Smooth muscle cell (in vitro differentiated cells): ENCODE data around the gene KRTAP5-4. TPM values are rescaled to one million over a fixed set of nuclear protein-coding genes. Genes with fewer than 3 reads are reported as not detected.

Experiments used
- DNase-seq: peaks from one replicate; lab custom pipeline; 2025; ENCODE audit not compliant: unreplicated experiment; lab: John Stamatoyannopoulos, UW
- H2AFZ ChIP-seq: fragments of 200-600 bp; sonication (generic); 2 replicates; pipeline ENCODE4 v1.6.0; 2016; ENCODE audit warnings: antibody characterized with exemption, low read depth, mild to moderate bottlenecking
- H3F3A ChIP-seq: fragments of 200-600 bp; sonication (generic); 2 replicates; pipeline ENCODE4 v1.6.0; 2017; ENCODE audit warnings: antibody characterized with exemption, low read depth
- H3K27ac ChIP-seq: fragments of 200-600 bp; sonication (generic); 2 replicates; pipeline ENCODE4 v1.5.1; 2016; ENCODE audit warnings: low read depth, mild to moderate bottlenecking
- H3K27me3 ChIP-seq: fragments of 200-600 bp; sonication (generic); 2 replicates; pipeline ENCODE4 v1.6.1; 2016; ENCODE audit warnings: low read depth, mild to moderate bottlenecking
- H3K36me3 ChIP-seq: fragments of 200-600 bp; sonication (generic); 2 replicates; pipeline ENCODE4 v1.5.1; 2016; ENCODE audit warnings: low read depth
- H3K4me1 ChIP-seq: fragments of 200-600 bp; sonication (generic); 2 replicates; pipeline ENCODE4 v1.5.1; 2016; ENCODE audit warnings: low read depth
- H3K4me2 ChIP-seq: fragments of 200-600 bp; sonication (generic); 2 replicates; pipeline ENCODE4 v1.6.0; 2016; ENCODE audit warnings: mild to moderate bottlenecking
- H3K4me3 ChIP-seq: fragments of 200-600 bp; sonication (generic); 2 replicates; pipeline ENCODE4 v1.5.1; 2016; ENCODE audit warnings: mild to moderate bottlenecking
- H3K79me2 ChIP-seq: fragments of 200-600 bp; sonication (generic); 2 replicates; pipeline ENCODE4 v1.6.0; 2016; ENCODE audit warnings: low read depth, mild to moderate bottlenecking
- H3K9ac ChIP-seq: fragments of 200-600 bp; sonication (generic); 2 replicates; pipeline ENCODE4 v1.6.0; 2016; ENCODE audit warnings: low read depth
- H3K9me3 ChIP-seq: fragments of 200-600 bp; sonication (generic); replicated peaks from 2 replicates; pipeline ENCODE4 v1.5.1; 2016; ENCODE audit warnings: low read depth
- H4K20me1 ChIP-seq: fragments of 200-600 bp; sonication (generic); 2 replicates; pipeline ENCODE4 v1.6.0; 2016; ENCODE audit warnings: low read depth
- CTCF ChIP-seq: fragments of 200-600 bp; sonication (generic); IDR thresholded peaks from 2 replicates; pipeline ENCODE4 v1.5.1; 2017; ENCODE audit warnings: borderline replicate concordance, mild to moderate bottlenecking, antibody characterized with exemption; ENCODE audit not compliant: insufficient read depth, poor library complexity, severe bottlenecking
- WGBS: methylation state at CpG from one replicate; pipeline ENCODE4 v1.1.7; 2016; ENCODE audit warnings: low lambda C conversion rate; 5-methylcytosine and 5-hydroxymethylcytosine counted together
- polyA plus RNA-seq: library from polyadenylated mRNA; unstranded; fragments of >200 nt; fragmentation: Nextera tagmentation; extraction: Ambion mirVana; gene quantifications from 2 replicates; pipeline ENCODE4 v1.2.1, GENCODE V29; 2016
- total RNA-seq: library from RNA; depleted of rRNA; stranded (reverse); fragments of >200 nt; gene quantifications from 2 replicates; pipeline ENCODE4 v1.2.3, GENCODE V29; 2014

The KRTAP5-4 gene
- total and polyA plus RNA-seq, 2 experiments from 2014 or later: not detected

- peak within 1 kb of the TSS; percentile 75 for H3K4me3 ChIP-seq
- H3K36me3 ChIP-seq: no peaks in the 10 kb centered on the region
- H3K79me2 ChIP-seq: peaks cover 6% of the 10 kb centered on the region
- H4K20me1 ChIP-seq: peaks cover 37% of the 10 kb centered on the region
- peak within 1 kb of the TSS; percentile 97 for H3K9ac ChIP-seq
- peak within 1 kb of the TSS; percentile 96 for H3K4me2 ChIP-seq
- DNase-seq: peak; percentile 74
- H2AFZ ChIP-seq: peak within 1 kb of the TSS; percentile 75
- peak within 1 kb of the TSS; percentile 20 for H3K27ac ChIP-seq
- no peaks in the 10 kb centered on the region for H3K9me3 ChIP-seq
- H3K27me3 ChIP-seq: peaks cover 29% of the 10 kb centered on the region
- H3F3A ChIP-seq: no peaks in the 10 kb centered on the region
- H3K4me1 ChIP-seq: no peaks in the 10 kb centered on the region
- no peak for TF ChIP-seq CTCF
- 2% methylated on average over 56 of the region's 124 CpGs for WGBS
These were observed 49.5 kb downstream of the KRTAP5-4 start, which contains the start of gene DUSP8 for GRCh38 chr11:1572197-1573076. Gene DUSP8 (minus strand): TSS chr11:1572271. CDS start chr11:1565826, 6,445 bp downstream.

GRCh38 chr11:1571760-1572196, 50.2 kb downstream of the KRTAP5-4 start:
- H3K79me2 ChIP-seq: peaks cover 6% of the 10 kb centered on the region
- H3K9me3 ChIP-seq: no peaks in the 10 kb centered on the region
- peak overlapping the region; percentile 81 for H3K4me2 ChIP-seq
- no peaks in the 10 kb centered on the region for H3K36me3 ChIP-seq
- H3K9ac ChIP-seq: peak overlapping the region; percentile 87
- no peak overlapping the region for H3K27ac ChIP-seq
- no peak for DNase-seq
- H4K20me1 ChIP-seq: peaks cover 44% of the 10 kb centered on the region
- no peak overlapping the region for H2AFZ ChIP-seq
- H3K27me3 ChIP-seq: peaks cover 29% of the 10 kb centered on the region
- TF ChIP-seq CTCF: no peak
- H3F3A ChIP-seq: no peaks in the 10 kb centered on the region
- H3K4me1 ChIP-seq: no peaks in the 10 kb centered on the region
- WGBS: under 1% methylated on average over 34 of the region's 91 CpGs
- H3K4me3 ChIP-seq: peak overlapping the region; percentile 53

Other genes starting within 250 kb of the KRTAP5-4 start
- gene BRSK2, start 232.2 kb downstream of the KRTAP5-4 start, total RNA-seq: 0.27 and 5.2 TPM in 2 replicates
- gene BRSK2, start 232.2 kb downstream of the KRTAP5-4 start, polyA plus RNA-seq: 1.5 and 2.3 TPM in 2 replicates
- gene MOB2, start 135.4 kb downstream of the KRTAP5-4 start, total RNA-seq: 2.5 and 19.0 TPM in 2 replicates
- 24.0 and 35.7 TPM in 2 replicates for gene MOB2, start 135.4 kb downstream of the KRTAP5-4 start, polyA plus RNA-seq
- gene DUSP8, start 49.9 kb downstream of the KRTAP5-4 start, total RNA-seq: 2.2 and 6.3 TPM in 2 replicates
- 5.0 and 8.2 TPM in 2 replicates for gene DUSP8, start 49.9 kb downstream of the KRTAP5-4 start, polyA plus RNA-seq
- gene KRTAP5-1, start 36.9 kb downstream of the KRTAP5-4 start, total RNA-seq: not detected in 2 replicates
- 0.45 TPM in 1 of 2 replicates, not detected in the other for gene KRTAP5-1, start 36.9 kb downstream of the KRTAP5-4 start, polyA plus RNA-seq
- not detected in 2 replicates for gene KRTAP5-2, start 23.8 kb downstream of the KRTAP5-4 start, total RNA-seq
- 0.14 TPM in 1 of 2 replicates, not detected in the other for gene KRTAP5-2, start 23.8 kb downstream of the KRTAP5-4 start, polyA plus RNA-seq
- not detected in 2 replicates for gene KRTAP5-3, start 13.7 kb downstream of the KRTAP5-4 start, total RNA-seq
- not detected in 2 replicates for gene KRTAP5-3, start 13.7 kb downstream of the KRTAP5-4 start, polyA plus RNA-seq
- gene KRTAP5-5, start 7.6 kb upstream of the KRTAP5-4 start, total RNA-seq: not detected in 2 replicates
- gene KRTAP5-5, start 7.6 kb upstream of the KRTAP5-4 start, polyA plus RNA-seq: not detected in 2 replicates
- gene KRTAP5-6, start 75.1 kb upstream of the KRTAP5-4 start, total RNA-seq: not detected in 2 replicates
- gene KRTAP5-6, start 75.1 kb upstream of the KRTAP5-4 start, polyA plus RNA-seq: not detected in 2 replicates
- 0.49 and 2.5 TPM in 2 replicates for gene IFITM10, start 128.5 kb upstream of the KRTAP5-4 start, total RNA-seq
- 2.2 and 4.2 TPM in 2 replicates for gene IFITM10, start 128.5 kb upstream of the KRTAP5-4 start, polyA plus RNA-seq
- 101 and 123 TPM in 2 replicates for gene CTSD, start 141.8 kb upstream of the KRTAP5-4 start, total RNA-seq
- gene CTSD, start 141.8 kb upstream of the KRTAP5-4 start, polyA plus RNA-seq: 301 and 310 TPM in 2 replicates
- gene SYT8, start 212.9 kb upstream of the KRTAP5-4 start, total RNA-seq: 0.13 TPM in 1 of 2 replicates, not detected in the other
- 1.4 and 2.0 TPM in 2 replicates for gene SYT8, start 212.9 kb upstream of the KRTAP5-4 start, polyA plus RNA-seq
- gene TNNI2, start 216.8 kb upstream of the KRTAP5-4 start, total RNA-seq: 0.94 TPM in 1 of 2 replicates, not detected in the other
- 0.74 and 1.2 TPM in 2 replicates for gene TNNI2, start 216.8 kb upstream of the KRTAP5-4 start, polyA plus RNA-seq
- gene LSP1, start 230.9 kb upstream of the KRTAP5-4 start, total RNA-seq: 1.7 and 2.1 TPM in 2 replicates
- 8.7 and 13.7 TPM in 2 replicates for gene LSP1, start 230.9 kb upstream of the KRTAP5-4 start, polyA plus RNA-seq